OCI-LY1 (cell line): ENCODE data around the gene DMAC2L.

ENCODE experiments used
- H2AFZ ChIP-seq: fragments of 200-600 bp; sonication (generic), shearing (Covaris generic); 2 replicates; pipeline ENCODE4 v1.6.0; 2014; ENCODE audit warnings: antibody characterized with exemption, mild to moderate bottlenecking, low read length
- H3F3A ChIP-seq: fragments of 200-600 bp; sonication (generic), shearing (Covaris generic); 2 replicates; pipeline ENCODE4 v1.6.0; 2014; ENCODE audit warnings: mild to moderate bottlenecking, antibody characterized with exemption, low read length, moderate library complexity; ENCODE audit not compliant: insufficient read depth
- H3K27ac ChIP-seq: fragments of 200-600 bp; sonication (generic); 2 replicates; pipeline ENCODE4 v1.5.1; 2014; ENCODE audit warnings: low read length, mixed run types, mild to moderate bottlenecking, low read depth; ENCODE audit not compliant: poor library complexity, severe bottlenecking
- H3K27me3 ChIP-seq: fragments of 200-600 bp; sonication (generic); 2 replicates; pipeline ENCODE4 v1.6.0; 2014; ENCODE audit warnings: antibody characterized with exemption, mild to moderate bottlenecking, low read length, moderate library complexity; ENCODE audit not compliant: insufficient read depth
- H3K36me3 ChIP-seq: fragments of 200-600 bp; sonication (generic); 2 replicates; pipeline ENCODE4 v1.6.1; 2014; ENCODE audit warnings: mild to moderate bottlenecking, antibody characterized with exemption, low read length, moderate library complexity, mixed read lengths; ENCODE audit not compliant: insufficient read depth
- H3K4me1 ChIP-seq: fragments of 200-600 bp; sonication (generic); 2 replicates; pipeline ENCODE4 v1.5.1; 2014; ENCODE audit warnings: mild to moderate bottlenecking, low read length, moderate library complexity; ENCODE audit not compliant: insufficient read depth, severe bottlenecking
- H3K4me2 ChIP-seq: fragments of 200-600 bp; sonication (generic), shearing (Covaris generic); 2 replicates; pipeline ENCODE4 v1.6.1; 2014; ENCODE audit warnings: low read length
- H3K4me3 ChIP-seq: fragments of 200-600 bp; sonication (generic); 2 replicates; pipeline ENCODE4 v1.5.1; 2014; ENCODE audit warnings: low read length, low read depth, mild to moderate bottlenecking, mixed read lengths; ENCODE audit not compliant: poor library complexity, severe bottlenecking
- H3K79me2 ChIP-seq: fragments of 200-600 bp; shearing (Covaris generic); 2 replicates; pipeline ENCODE4 v1.6.1; 2016; ENCODE audit warnings: mixed run types, low read length, mixed read lengths; ENCODE audit not compliant: insufficient read depth
- H3K9ac ChIP-seq: fragments of 200-600 bp; sonication (generic), shearing (Covaris generic); 2 replicates; pipeline ENCODE4 v1.6.1; 2014; ENCODE audit warnings: mild to moderate bottlenecking, low read length, mixed read lengths
- H3K9me2 ChIP-seq: fragments of 200-600 bp; sonication (generic), shearing (Covaris generic); 2 replicates; pipeline ENCODE4 v1.6.1; 2014; ENCODE audit warnings: low read depth, mild to moderate bottlenecking, low read length, mixed read lengths
- H3K9me3 ChIP-seq: fragments of 200-600 bp; shearing (Covaris generic); 2 replicates; pipeline ENCODE4 v1.6.1; 2014; ENCODE audit warnings: low read length, mixed read lengths
- H4K20me1 ChIP-seq: fragments of 200-600 bp; sonication (generic), shearing (Covaris generic); 2 replicates; pipeline ENCODE4 v1.6.0; 2016; ENCODE audit warnings: mild to moderate bottlenecking, low read length; ENCODE audit not compliant: insufficient read depth
- CTCF ChIP-seq: fragments of 200-600 bp; sonication (generic), shearing (Covaris generic); IDR thresholded peaks from 2 replicates; pipeline ENCODE4 v1.5.1; 2017; ENCODE audit warnings: mild to moderate bottlenecking, antibody characterized with exemption, low read length, moderate library complexity, mixed read lengths
- EZH2 ChIP-seq: fragments of 200-600 bp; sonication (generic), shearing (Covaris generic); IDR thresholded peaks from 2 replicates; pipeline ENCODE4 v1.8.0; 2017; ENCODE audit warnings: borderline replicate concordance, mixed run types, mild to moderate bottlenecking, antibody characterized with exemption, low read length, moderate library complexity, mixed read lengths

DMAC2L gene

GRCh38 chr14:50357124-50357523 lies 45.0 kb downstream of the DMAC2L start:
- Histone ChIP-seq H3K9me2 (no peaks in the 10 kb centered on the region), H3K4me3 (no peak overlapping the region), H3K27me3 (no peaks in the 10 kb centered on the region), H3F3A (no peaks in the 10 kb centered on the region), H3K4me2 (no peak overlapping the region), H3K79me2 (no peaks in the 10 kb centered on the region), H4K20me1 (no peaks in the 10 kb centered on the region), H3K9me3 (no peaks in the 10 kb centered on the region), H3K9ac (no peak overlapping the region), H2AFZ (no peak overlapping the region), H3K4me1 (no peaks in the 10 kb centered on the region), H3K36me3 (no peaks in the 10 kb centered on the region), H3K27ac (no peak overlapping the region)
- TF ChIP-seq EZH2 (no peak), CTCF (no peak)

- Histone ChIP-seq H2AFZ (no peak overlapping the region), H3K9ac (no peak overlapping the region), H3K27me3 (no peaks in the 10 kb centered on the region), H3K4me1 (peaks cover 1% of the 10 kb centered on the region), H3K4me2 (no peak overlapping the region), H3F3A (no peaks in the 10 kb centered on the region), H3K4me3 (no peak overlapping the region), H3K79me2 (no peaks in the 10 kb centered on the region), H3K9me3 (no peaks in the 10 kb centered on the region), H3K9me2 (no peaks in the 10 kb centered on the region), H3K27ac (no peak overlapping the region), H3K36me3 (no peaks in the 10 kb centered on the region), H4K20me1 (no peaks in the 10 kb centered on the region)
- TF ChIP-seq EZH2 = no peak
- TF ChIP-seq CTCF = no peak
Observed at GRCh38 chr14:50357753-50358395, 45.8 kb downstream of the DMAC2L start.

GRCh38 chr14:50359631-50360030 lies 47.5 kb downstream of the DMAC2L start:
- TF ChIP-seq CTCF (no peak), EZH2 (no peak)
- Histone ChIP-seq H3K4me1 (peaks cover 19% of the 10 kb centered on the region), H3K36me3 (no peaks in the 10 kb centered on the region), H3K4me3 (no peak overlapping the region), H3F3A (no peaks in the 10 kb centered on the region), H3K27me3 (no peaks in the 10 kb centered on the region), H2AFZ (no peak overlapping the region), H3K4me2 (no peak overlapping the region), H3K79me2 (no peaks in the 10 kb centered on the region), H3K9me3 (no peaks in the 10 kb centered on the region), H4K20me1 (no peaks in the 10 kb centered on the region), H3K27ac (no peak overlapping the region), H3K9me2 (no peaks in the 10 kb centered on the region), H3K9ac (no peak overlapping the region)
